HCT116 (cell line): ENCODE measurements around the gene CALML3. TPM values are rescaled to one million over a fixed set of nuclear protein-coding genes. Genes with fewer than 3 reads are reported as not detected.

Source experiments
- ATAC-seq: fragments of 200-7000 bp; cut with Tn5 transposase; 2 replicates; pipeline ENCODE4 v1.9.1; 2020; ENCODE audit warnings: mild to moderate bottlenecking, moderate library complexity
- BruUV-seq: library from RNA; stranded (reverse); fragments of 400-500 nt; replicated peaks from 2 replicates; lab custom pipeline; 2021; lab: Mats Ljungman, UMichigan
- CTCF ChIA-PET: fragments of 300-600 bp; sonication (Branson Sonifier 250); formaldehyde crosslinking; loops from one replicate; lab custom pipeline; 2021; ENCODE audit warnings: antibody characterized with exemption; lab: Charles Lee
- POLR2A ChIA-PET: fragments of 300-600, 350-600 bp; sonication (Branson Sonifier 250); formaldehyde crosslinking; loops from one replicate; lab custom pipeline; 2021; ENCODE audit warnings: antibody characterized with exemption; lab: Charles Lee
- RAD21 ChIA-PET, 2 experiments: fragments of 300-600 bp; sonication (Branson Sonifier 250); formaldehyde crosslinking; loops; one replicate each; lab custom pipeline; 2023; ENCODE audit warnings: low total read pairs in 2 of 2; ENCODE audit not compliant: uncharacterized antibody in 2 of 2, unreplicated experiment in 2 of 2, low non-redundant PET in 1 of 2; lab: Charles Lee
- DNase-seq: peaks from one replicate; pipeline ENCODE4 v3.0.0-alpha.2; 2010; ENCODE audit warnings: low read depth, low spot score
- H2AFZ ChIP-seq: fragments of 200-600 bp; shearing (Covaris generic), sonication (generic); 2 replicates; pipeline ENCODE4 v1.6.1; 2017; ENCODE audit warnings: low read depth, mixed run types, mixed read lengths, antibody characterized with exemption, low read length; ENCODE audit not compliant: poor library complexity, severe bottlenecking
- H3K27ac ChIP-seq: 2 replicates; pipeline ENCODE4 v1.5.1; 2012; ENCODE audit warnings: low read depth, low read length
- H3K27me3 ChIP-seq: fragments of 200-600 bp; sonication (generic); 2 replicates; pipeline ENCODE4 v1.6.1; 2016; ENCODE audit warnings: mixed run types, low read length, mixed read lengths; ENCODE audit not compliant: insufficient read depth
- H3K36me3 ChIP-seq, 2 experiments: fragments of 200-500 bp in 1 of 2; fragments of 200-600 bp in 1 of 2; sonication (Bioruptor generic) in 1 of 2; sonication (generic) in 1 of 2; 2 replicates each; pipeline versions ENCODE4 v1.5.1 to v1.6.1; 2014 to 2016; ENCODE audit warnings: low read length in 2 of 2, inconsistent platforms in 1 of 2, mixed read lengths in 1 of 2, mixed run types in 1 of 2; ENCODE audit not compliant: insufficient read depth in 2 of 2, control insufficient read depth in 1 of 2
- H3K4me1 ChIP-seq, 2 experiments: fragments of 200-600 bp in 1 of 2; sonication (generic) in 1 of 2; 2 replicates each; pipeline versions ENCODE4 v1.5.1 to v1.6.1; 2012 to 2017; ENCODE audit warnings: low read length in 2 of 2, inconsistent platforms in 1 of 2, mild to moderate bottlenecking in 1 of 2, mixed read lengths in 1 of 2, mixed run types in 1 of 2, moderate library complexity in 1 of 2; ENCODE audit not compliant: insufficient read depth in 2 of 2, control insufficient read depth in 1 of 2
- H3K4me2 ChIP-seq: fragments of 200-600 bp; sonication (generic); 2 replicates; pipeline ENCODE4 v1.6.1; 2017; ENCODE audit warnings: mixed run types, low read length, mixed read lengths
- H3K4me3 ChIP-seq, 2 experiments: fragments of 200-600 bp in 1 of 2; sonication (generic) in 1 of 2; replicated peaks in 1 of 2; 2 replicates each; pipeline ENCODE4 v1.5.1; 2011 to 2016; ENCODE audit warnings: low read length in 2 of 2, control low read depth in 1 of 2, low read depth in 1 of 2, mild to moderate bottlenecking in 1 of 2, mixed read lengths in 1 of 2, mixed run types in 1 of 2
- H3K79me2 ChIP-seq: fragments of 200-600 bp; sonication (generic); 2 replicates; pipeline ENCODE4 v1.6.1; 2017; ENCODE audit warnings: mild to moderate bottlenecking, mixed run types, low read length, moderate library complexity, mixed read lengths; ENCODE audit not compliant: insufficient read depth
- H3K9ac ChIP-seq: fragments of 200-600 bp; sonication (generic); 2 replicates; pipeline ENCODE4 v1.6.1; 2016; ENCODE audit warnings: low read length, mixed read lengths
- H3K9me2 ChIP-seq: fragments of 200-600 bp; sonication (generic), shearing (Covaris generic); 2 replicates; pipeline ENCODE4 v1.6.1; 2017; ENCODE audit warnings: mixed run types, mild to moderate bottlenecking, moderate library complexity; ENCODE audit not compliant: insufficient read depth
- H3K9me3 ChIP-seq, 2 experiments: fragments of 200-500 bp in 1 of 2; fragments of 200-600 bp in 1 of 2; sonication (Bioruptor generic) in 1 of 2; sonication (generic) in 1 of 2; 2 replicates each; pipeline ENCODE4 v1.6.1; 2014 to 2017; ENCODE audit warnings: low read length in 2 of 2, mixed read lengths in 2 of 2, inconsistent platforms in 1 of 2, low read depth in 1 of 2, mild to moderate bottlenecking in 1 of 2, mixed run types in 1 of 2, moderate library complexity in 1 of 2; ENCODE audit not compliant: control insufficient read depth in 1 of 2, insufficient read depth in 1 of 2
- H4K20me1 ChIP-seq: fragments of 200-600 bp; sonication (generic), shearing (Covaris generic); 2 replicates; pipeline ENCODE4 v1.6.1; 2017; ENCODE audit warnings: mixed run types, mild to moderate bottlenecking, moderate library complexity; ENCODE audit not compliant: insufficient read depth
- ATF3 ChIP-seq: IDR thresholded peaks from 2 replicates; pipeline ENCODE4 v1.6.1; 2012
- CBX3 ChIP-seq: IDR thresholded peaks from 2 replicates; pipeline ENCODE4 v1.6.1; 2012; ENCODE audit warnings: low read depth
- CEBPB ChIP-seq: IDR thresholded peaks from 2 replicates; pipeline ENCODE4 v1.6.1; 2012; ENCODE audit warnings: low read depth
- ELF1 ChIP-seq: IDR thresholded peaks from 2 replicates; pipeline ENCODE4 v1.6.1; 2012; ENCODE audit warnings: low read depth, borderline replicate concordance
- EZH2phosphoT487 ChIP-seq: fragments of 200-600 bp; IDR thresholded peaks from 2 replicates; pipeline ENCODE4 v1.6.1; 2018; ENCODE audit warnings: antibody characterized with exemption, borderline replicate concordance
- FOSL1 ChIP-seq: IDR thresholded peaks from 2 replicates; pipeline ENCODE4 v1.6.1; 2012; ENCODE audit warnings: low read depth
- MAX ChIP-seq: IDR thresholded peaks from 2 replicates; pipeline ENCODE4 v1.6.1; 2012
- POLR2A ChIP-seq: IDR thresholded peaks from 2 replicates; pipeline ENCODE4 v1.7.0; 2011; ENCODE audit warnings: borderline replicate concordance; ENCODE audit not compliant: insufficient read depth, insufficient read length; ENCODE audit errors: extremely low read depth
- POLR2AphosphoS5 ChIP-seq: IDR thresholded peaks from 2 replicates; pipeline ENCODE4 v1.6.1; 2011; ENCODE audit warnings: mild to moderate bottlenecking, low read depth, low read length, moderate library complexity
- RAD21 ChIP-seq: IDR thresholded peaks from 2 replicates; pipeline ENCODE4 v1.6.1; 2012; ENCODE audit warnings: low read depth, mild to moderate bottlenecking
- SRF ChIP-seq: IDR thresholded peaks from 2 replicates; pipeline ENCODE4 v1.6.1; 2012; ENCODE audit warnings: low read depth
- TCF7L2 ChIP-seq: IDR thresholded peaks from 2 replicates; pipeline ENCODE4 v1.7.0; 2011; ENCODE audit warnings: borderline replicate concordance, inconsistent platforms; ENCODE audit not compliant: insufficient read depth, insufficient read length; ENCODE audit errors: extremely low read depth
- YY1 ChIP-seq: IDR thresholded peaks from 2 replicates; pipeline ENCODE4 v1.6.1; 2011; ENCODE audit warnings: low read length, low read depth, moderate library complexity, mild to moderate bottlenecking; ENCODE audit not compliant: insufficient replicate concordance; ENCODE audit errors: extremely low read depth
- ZBTB33 ChIP-seq: IDR thresholded peaks from 2 replicates; pipeline ENCODE4 v1.6.1; 2011; ENCODE audit warnings: mild to moderate bottlenecking, low read length, moderate library complexity; ENCODE audit not compliant: insufficient replicate concordance; ENCODE audit errors: extremely low read depth
- ZNF274 ChIP-seq: fragments of 200-500 bp; sonication (Bioruptor generic); IDR thresholded peaks from 2 replicates; pipeline ENCODE4 v1.6.1; 2014; ENCODE audit warnings: mild to moderate bottlenecking, low read depth, low read length, inconsistent platforms
- intact Hi-C: fragments of 100-400 bp; cut with micrococcal nuclease; formaldehyde crosslinking; loops from 2 replicates; pipeline ENCODE4 v1.10.0; 2022
- total RNA-seq: library from RNA; stranded (reverse); gene quantifications from one replicate; pipeline ENCODE4 v1.2.1, GENCODE V29; 2021; ENCODE audit not compliant: unreplicated experiment

The CALML3 gene
- total RNA-seq, 1 experiment from 2014 or later, result not detected

GRCh38 chr10:5534880-5535856 is 10.4 kb downstream of the CALML3 start:
- no peak overlapping the region for H3K4me2 ChIP-seq
- ATAC-seq (no peak), DNase-seq (no peak)
- BruUV-seq, result no TSS peak
- ChIA-PET RAD21 (no interaction called here), CTCF (interaction anchor here (0.7 kb wide), 1 partner anchor 624 kb away, joined by 4 read pairs; no protein-coding TSS in a partner anchor), POLR2A (no interaction called here)
- no peak overlapping the region for H3K4me3 ChIP-seq
- intact Hi-C loops, result no loop called here
- H3K9ac ChIP-seq, result no peak overlapping the region
- H3K27me3 ChIP-seq, result no peaks in the 10 kb centered on the region
- H3K27ac ChIP-seq, result no peak overlapping the region
- TF ChIP-seq CEBPB, result no peak
- TF ChIP-seq CBX3, result no peak
- no peak for TF ChIP-seq YY1
- peaks cover 5 to 20% of the 10 kb centered on the region in 2 experiments for H3K4me1 ChIP-seq
- no peaks in the 10 kb centered on the region for H3K9me2 ChIP-seq
- no peaks in the 10 kb centered on the region for H4K20me1 ChIP-seq
- H2AFZ ChIP-seq, result no peak overlapping the region
- H3K79me2 ChIP-seq, result no peaks in the 10 kb centered on the region
- no peaks in the 10 kb centered on the region for H3K36me3 ChIP-seq
- H3K9me3 ChIP-seq, result no peaks in the 10 kb centered on the region

GRCh38 chr10:5536486-5537081 is 11.8 kb downstream of the CALML3 start:
- H3K4me2 ChIP-seq, result no peak overlapping the region
- no peak overlapping the region for H2AFZ ChIP-seq
- no peak for ATAC-seq
- H3K27me3 ChIP-seq, result no peaks in the 10 kb centered on the region
- H3K9ac ChIP-seq, result no peak overlapping the region
- TF ChIP-seq FOSL1 (no peak), POLR2AphosphoS5 (no peak), ZBTB33 (no peak), ELF1 (no peak), SRF (no peak), EZH2phosphoT487 (no peak), YY1 (no peak), ZNF274 (no peak), TCF7L2 (no peak), CEBPB (no peak), MAX (no peak), RAD21 (no peak), CBX3 (no peak), POLR2A (no peak), ATF3 (no peak)
- TF ChIP-seq, all 23 proteins: peak for 0
- Histone ChIP-seq H3K9me2 (no peaks in the 10 kb centered on the region), H3K79me2 (no peaks in the 10 kb centered on the region), H3K9me3 (no peaks in the 10 kb centered on the region), H3K27ac (no peak overlapping the region), H4K20me1 (no peaks in the 10 kb centered on the region), H3K4me1 (peaks cover 5 to 20% of the 10 kb centered on the region in 2 experiments), H3K36me3 (no peaks in the 10 kb centered on the region), H3K4me3 (no peak overlapping the region)
- intact Hi-C loops, result no loop called here
- RAD21 ChIA-PET, result no interaction called here
- CTCF ChIA-PET, result no interaction called here
- DNase-seq, result no peak
- POLR2A ChIA-PET, result no interaction called here
- BruUV-seq, result no TSS peak
